WTC11 (cell line): ENCODE results near the gene CCNA2. TPM values are rescaled to one million over a fixed set of nuclear protein-coding genes. Genes with fewer than 3 reads are reported as not detected.

Source experiments
- total RNA-seq: library from RNA; stranded (reverse); gene quantifications from 3 replicates; pipeline ENCODE4 v1.2.3, GENCODE V29; 2021
- TF ChIP-seq, protein P1 (sequence below): sonication (generic); formaldehyde crosslinking; conservative IDR thresholded peaks from 2 replicates; pipeline ENCODE4 v1.8.1; 2023; ENCODE audit warnings: mild to moderate bottlenecking, low read depth, missing genetic modification reagents, moderate library complexity

The CCNA2 gene
- total RNA-seq, 1 experiment from 2014 or later = 95.1 TPM

DNA sequence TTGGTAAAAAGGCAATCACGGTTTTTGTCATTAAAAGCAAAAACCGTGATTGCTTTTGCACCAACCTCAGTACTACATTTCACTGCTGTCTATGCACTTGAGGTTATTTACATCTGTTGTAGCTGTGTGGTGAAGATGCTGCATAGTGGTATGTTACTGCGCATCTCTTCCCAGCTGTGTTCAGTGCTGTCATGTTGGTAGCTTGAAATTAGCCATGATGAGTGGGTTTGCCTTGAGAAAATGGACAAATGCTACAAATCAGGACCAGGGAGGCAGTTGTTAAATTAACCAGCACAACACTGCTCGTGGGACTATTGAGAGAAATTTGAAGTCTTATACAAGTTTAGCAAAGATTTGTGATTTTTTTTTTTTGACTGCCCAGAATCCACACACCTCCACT lies 56.5 kb downstream of the CCNA2 start (continued):
- TF ChIP-seq, protein P1, sequence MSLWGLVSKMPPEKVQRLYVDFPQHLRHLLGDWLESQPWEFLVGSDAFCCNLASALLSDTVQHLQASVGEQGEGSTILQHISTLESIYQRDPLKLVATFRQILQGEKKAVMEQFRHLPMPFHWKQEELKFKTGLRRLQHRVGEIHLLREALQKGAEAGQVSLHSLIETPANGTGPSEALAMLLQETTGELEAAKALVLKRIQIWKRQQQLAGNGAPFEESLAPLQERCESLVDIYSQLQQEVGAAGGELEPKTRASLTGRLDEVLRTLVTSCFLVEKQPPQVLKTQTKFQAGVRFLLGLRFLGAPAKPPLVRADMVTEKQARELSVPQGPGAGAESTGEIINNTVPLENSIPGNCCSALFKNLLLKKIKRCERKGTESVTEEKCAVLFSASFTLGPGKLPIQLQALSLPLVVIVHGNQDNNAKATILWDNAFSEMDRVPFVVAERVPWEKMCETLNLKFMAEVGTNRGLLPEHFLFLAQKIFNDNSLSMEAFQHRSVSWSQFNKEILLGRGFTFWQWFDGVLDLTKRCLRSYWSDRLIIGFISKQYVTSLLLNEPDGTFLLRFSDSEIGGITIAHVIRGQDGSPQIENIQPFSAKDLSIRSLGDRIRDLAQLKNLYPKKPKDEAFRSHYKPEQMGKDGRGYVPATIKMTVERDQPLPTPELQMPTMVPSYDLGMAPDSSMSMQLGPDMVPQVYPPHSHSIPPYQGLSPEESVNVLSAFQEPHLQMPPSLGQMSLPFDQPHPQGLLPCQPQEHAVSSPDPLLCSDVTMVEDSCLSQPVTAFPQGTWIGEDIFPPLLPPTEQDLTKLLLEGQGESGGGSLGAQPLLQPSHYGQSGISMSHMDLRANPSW (CRISPR knock-in tag) = no peak

Other genes starting within 250 kb of the CCNA2 start
- gene ANXA5, start 126.9 kb downstream of the CCNA2 start, total RNA-seq = 169 to 186 TPM (median 176 TPM) in 3 replicates
- gene SMIM43, start 58.7 kb downstream of the CCNA2 start, total RNA-seq = 0.25 to 0.33 TPM (median 0.25 TPM) in 3 replicates
- gene EXOSC9, start 22.6 kb downstream of the CCNA2 start, total RNA-seq = 37.1 to 50.0 TPM (median 39.1 TPM) in 3 replicates
- 18.9 to 25.0 TPM (median 20.5 TPM) in 3 replicates for gene BBS7, start 46.6 kb upstream of the CCNA2 start, total RNA-seq
- gene TRPC3, start 128.2 kb upstream of the CCNA2 start, total RNA-seq = 0.21 to 0.30 TPM (median 0.26 TPM) in 3 replicates